NCI-H2227 treated with DMSO at 0.1 percent for 48 hours (cell line): ENCODE measurements around the gene CES5A.
"Not testable (repeated sequence)": the region's sequence is repeated elsewhere in the genome, so short reads cannot be mapped to it uniquely, and the experiment has no call there.

Source experiments
- DNase-seq: peaks from one replicate; lab custom pipeline; 2025; lab: John Stamatoyannopoulos, UW

Gene CES5A, protein sequence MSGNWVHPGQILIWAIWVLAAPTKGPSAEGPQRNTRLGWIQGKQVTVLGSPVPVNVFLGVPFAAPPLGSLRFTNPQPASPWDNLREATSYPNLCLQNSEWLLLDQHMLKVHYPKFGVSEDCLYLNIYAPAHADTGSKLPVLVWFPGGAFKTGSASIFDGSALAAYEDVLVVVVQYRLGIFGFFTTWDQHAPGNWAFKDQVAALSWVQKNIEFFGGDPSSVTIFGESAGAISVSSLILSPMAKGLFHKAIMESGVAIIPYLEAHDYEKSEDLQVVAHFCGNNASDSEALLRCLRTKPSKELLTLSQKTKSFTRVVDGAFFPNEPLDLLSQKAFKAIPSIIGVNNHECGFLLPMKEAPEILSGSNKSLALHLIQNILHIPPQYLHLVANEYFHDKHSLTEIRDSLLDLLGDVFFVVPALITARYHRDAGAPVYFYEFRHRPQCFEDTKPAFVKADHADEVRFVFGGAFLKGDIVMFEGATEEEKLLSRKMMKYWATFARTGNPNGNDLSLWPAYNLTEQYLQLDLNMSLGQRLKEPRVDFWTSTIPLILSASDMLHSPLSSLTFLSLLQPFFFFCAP

DNA sequence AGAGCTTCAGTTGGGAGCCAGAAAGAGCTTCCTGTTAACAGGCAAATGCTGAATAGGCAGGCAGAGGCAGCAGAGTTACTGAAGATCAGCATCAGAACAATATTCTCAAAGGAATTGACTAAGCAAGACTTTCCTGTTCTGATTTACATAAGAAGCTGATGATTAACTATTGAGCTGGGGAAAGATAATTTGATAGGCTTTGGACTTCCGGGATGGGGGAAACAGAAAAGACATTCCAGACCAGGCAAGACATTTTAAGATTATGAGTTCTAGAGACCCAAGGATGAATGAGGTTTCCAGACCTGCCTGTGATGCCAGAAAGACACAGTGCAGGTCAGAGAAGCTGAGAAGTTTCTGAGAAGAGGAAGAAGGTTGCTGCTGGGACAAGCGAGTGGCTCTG lies at the start of gene CES5A:
Gene CES5A (minus strand): TSS at position 101 of the 400 bp plus-strand sequence. CDS start 152 bp downstream, outside the sequence.
- DNase-seq, result no peak

DNA sequence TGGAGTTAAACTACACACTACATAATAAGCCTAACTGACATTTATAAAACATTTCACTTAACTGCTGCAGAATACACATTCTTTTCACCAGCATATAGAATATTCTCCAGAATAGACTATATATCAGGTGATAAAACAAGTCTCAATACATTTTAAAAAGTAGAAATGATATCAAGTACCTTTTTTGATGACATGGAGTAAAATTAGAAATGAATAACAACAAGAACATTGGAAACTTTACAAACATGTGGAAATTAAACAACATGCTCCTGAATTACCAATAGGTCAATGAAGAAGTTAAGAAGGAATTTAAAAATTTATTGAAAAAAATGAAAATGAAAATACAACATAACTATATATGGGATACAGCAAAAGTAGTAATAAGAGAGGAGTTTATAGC lies 47.5 kb upstream of the CES5A start:
- no peak for DNase-seq

DNA sequence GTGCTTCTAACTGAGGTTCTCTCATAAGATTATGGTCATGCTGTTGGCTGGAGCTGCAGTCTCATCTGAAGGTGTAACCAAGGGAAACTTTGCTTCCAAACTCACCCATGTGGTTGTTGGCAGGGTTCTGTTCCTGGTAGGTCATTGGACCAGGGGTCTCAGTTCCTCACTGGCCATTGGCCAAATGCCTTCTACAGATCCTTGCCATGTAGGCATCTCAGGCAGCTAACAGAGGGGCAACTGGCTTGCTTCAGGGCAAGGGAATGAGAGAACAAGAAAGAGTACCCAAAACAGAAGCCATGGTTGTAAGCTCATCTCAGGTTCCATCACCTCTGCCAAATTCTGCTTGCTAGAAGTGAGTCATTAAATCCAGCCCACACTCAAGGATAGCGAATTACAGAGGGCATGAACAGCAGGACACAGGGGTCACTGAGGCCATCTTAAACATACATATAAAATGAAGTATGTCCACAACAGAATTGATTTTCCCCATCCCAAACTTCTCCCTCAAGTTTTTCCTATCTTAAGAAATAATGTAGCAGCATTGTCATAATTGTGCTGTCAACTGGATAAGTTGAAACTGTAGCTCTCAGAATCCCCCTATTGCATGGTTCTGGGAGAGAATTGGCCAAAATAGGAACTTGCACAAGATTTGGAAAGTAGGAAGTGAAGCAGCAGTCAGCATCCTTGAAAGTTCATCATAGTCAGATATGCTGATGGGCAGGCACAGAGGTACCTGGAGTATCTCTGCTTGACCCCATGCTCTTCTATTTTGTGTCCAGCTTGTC lies 42.4 kb upstream of the CES5A start:
- no peak for DNase-seq

DNA sequence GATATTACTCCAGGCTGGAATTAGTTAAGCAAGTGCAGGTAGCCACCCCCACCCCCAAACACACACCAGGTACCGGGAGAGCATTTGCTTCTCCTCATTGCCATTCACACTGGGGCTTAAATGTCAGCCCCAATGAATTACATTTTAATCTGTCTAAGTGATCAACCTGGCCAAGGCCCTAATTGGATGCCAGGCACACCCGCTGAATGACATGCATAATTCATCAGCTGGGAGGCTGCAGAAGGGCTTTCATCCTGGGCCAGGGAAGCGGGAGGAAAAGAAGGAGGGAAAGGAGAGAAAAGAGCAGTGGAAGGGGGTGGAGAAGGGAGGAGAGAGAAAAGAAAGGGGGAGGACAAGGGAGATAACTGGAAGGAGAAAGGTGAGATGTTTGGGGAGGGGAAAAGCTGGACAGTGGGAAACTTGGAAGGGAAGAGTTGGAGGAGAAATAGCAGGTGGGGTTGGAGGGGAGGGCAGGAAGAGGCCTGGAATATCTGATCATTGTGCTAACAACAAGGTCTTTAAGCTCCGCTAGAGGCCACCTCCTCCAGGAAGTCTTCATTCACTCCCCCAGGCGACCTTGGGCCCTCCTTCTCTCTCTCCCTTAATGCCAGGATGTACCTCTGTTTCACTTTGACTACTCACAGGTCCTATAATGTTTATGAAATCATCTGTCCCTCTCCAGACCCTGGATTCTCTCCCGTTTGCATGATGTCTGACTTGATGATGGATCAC lies 40.1 kb upstream of the CES5A start:
- no peak for DNase-seq

DNA sequence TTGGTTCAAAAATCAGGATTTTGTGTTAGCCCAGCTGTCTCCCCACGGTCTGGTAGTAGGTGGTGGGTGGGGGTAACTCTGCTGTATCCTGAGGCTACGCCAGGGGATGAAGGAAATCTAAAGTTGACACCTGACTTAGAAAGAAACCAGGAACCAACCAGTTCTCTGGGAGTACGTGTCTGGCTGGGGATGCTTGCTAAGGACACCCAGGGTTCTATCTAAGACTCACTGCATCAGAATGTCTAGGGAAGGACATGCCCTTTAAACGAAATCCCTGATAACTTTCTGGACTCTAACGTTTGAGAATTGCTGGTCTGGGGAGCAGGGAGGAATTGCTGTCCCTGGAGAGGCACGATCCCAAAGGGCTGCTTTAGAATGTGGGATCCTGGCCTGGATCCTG lies 39.2 kb upstream of the CES5A start:
- DNase-seq, result no peak

DNA sequence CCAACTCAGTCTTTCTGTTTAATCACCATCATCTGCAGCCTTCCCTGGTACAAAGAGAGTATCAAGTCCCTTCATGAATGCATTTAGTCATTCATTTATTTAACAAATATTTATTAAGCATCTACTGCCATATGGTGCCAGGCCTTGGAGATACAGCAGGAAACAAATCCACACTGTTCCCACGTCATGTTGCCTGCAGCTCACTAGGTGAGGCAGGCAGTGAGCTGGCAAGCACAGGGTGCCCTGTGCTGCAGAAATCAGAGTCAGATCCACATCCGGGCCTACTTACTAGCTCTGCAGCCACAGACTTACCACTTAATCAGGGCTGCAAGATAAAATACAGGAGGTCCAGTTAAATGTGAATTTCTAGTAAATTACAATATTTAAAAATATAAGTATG lies 38.5 kb upstream of the CES5A start:
- DNase-seq, result no peak

DNA sequence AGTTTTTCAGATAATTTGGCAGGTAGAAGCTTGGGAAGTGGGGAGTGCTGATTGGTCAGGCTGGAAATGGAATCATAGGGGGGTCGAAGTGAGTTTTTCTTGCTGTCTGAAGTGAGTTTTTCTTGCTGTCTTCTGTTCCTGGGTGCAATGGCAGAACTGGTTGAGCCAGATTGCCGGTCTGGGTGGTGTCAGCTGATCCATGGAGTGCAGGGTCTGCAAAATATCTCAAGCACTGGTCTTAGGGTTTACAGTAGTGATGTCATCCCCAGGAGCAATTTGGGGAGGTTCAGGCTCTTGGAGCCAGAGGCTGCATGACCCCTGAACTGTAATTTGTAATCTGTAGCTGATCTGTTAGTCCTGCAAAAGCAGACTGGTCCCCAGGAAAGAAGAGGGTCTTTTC lies 37.9 kb upstream of the CES5A start:
- not testable (repeated sequence) for DNase-seq

DNA sequence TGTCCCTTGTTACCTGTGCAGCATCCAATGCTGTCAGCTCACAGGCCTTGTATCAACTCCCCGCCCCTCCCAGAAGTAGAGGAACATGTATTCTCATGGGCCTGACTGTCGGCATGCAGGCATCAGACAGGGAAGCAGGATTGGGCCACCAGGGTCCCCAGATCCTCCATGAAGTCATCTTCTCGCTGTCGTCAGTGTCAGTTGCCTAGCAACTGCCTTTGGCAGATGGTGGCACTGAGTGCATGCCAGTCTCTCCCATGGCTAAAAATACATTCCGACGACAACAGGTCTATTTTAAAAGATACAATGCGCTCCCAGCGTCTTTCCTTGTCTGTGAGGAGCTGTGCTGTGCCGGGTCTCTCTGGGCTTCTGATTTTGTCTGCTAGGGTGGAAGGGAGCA lies 36.8 kb upstream of the CES5A start:
- no peak for DNase-seq

DNA sequence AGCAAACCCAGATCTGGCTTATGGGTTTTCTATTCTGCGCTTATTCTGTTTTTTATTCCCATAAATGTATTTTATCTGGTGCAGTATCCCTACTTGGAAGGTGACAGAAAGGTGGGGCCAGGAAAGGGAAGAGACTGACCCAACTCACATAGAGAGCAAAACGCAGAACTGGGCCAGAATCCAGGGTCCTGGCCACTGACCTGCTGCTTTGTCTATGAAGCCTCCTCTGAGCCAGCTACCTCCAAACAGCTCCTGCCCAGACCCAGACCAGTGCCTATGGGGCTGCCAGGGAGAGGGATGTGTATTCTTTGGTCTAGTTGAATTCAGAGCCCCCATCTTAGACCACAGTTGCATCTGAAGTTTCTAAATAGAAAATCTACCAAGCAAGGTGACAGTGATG lies 36.4 kb upstream of the CES5A start:
- DNase-seq, result no peak

DNA sequence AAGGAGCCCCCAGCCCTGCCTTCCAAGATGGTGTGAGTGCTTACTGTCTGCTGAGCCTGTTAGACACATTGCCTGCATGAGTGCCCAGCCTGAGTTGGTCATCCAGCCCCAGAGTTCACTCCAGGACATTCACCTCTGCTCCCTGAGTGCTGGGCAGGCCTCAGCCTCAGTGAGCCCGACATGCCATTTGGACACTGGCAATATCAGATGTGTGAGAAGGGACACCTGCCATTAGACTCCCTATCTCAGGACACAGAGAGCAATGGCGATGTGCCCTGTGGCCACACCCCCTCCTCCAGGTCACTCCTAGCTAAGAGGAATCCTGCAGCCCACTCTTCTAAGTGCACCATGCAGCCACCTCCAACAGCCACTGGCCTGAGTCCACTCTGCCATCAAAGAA lies 34.7 kb upstream of the CES5A start:
- DNase-seq, result no peak

DNA sequence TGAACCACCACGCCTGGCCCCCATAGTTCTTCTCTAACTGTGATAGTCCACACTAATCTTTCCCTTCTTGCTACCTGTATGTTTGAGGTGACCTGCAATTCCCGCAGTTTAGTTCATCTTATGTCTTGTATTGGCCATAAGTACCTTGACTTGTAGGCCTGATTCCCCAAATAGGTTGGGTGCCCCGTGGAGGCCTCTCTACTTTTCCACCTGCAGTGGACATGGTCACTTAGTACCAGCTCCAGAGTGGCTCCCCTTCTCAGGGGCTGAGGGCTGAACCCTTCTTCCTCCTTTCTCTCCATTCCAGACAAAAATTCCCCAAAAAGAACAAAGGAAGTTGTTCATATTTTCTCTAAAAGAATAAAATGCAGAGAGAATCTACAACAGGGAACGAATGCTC lies 33.5 kb upstream of the CES5A start:
- no peak for DNase-seq

DNA sequence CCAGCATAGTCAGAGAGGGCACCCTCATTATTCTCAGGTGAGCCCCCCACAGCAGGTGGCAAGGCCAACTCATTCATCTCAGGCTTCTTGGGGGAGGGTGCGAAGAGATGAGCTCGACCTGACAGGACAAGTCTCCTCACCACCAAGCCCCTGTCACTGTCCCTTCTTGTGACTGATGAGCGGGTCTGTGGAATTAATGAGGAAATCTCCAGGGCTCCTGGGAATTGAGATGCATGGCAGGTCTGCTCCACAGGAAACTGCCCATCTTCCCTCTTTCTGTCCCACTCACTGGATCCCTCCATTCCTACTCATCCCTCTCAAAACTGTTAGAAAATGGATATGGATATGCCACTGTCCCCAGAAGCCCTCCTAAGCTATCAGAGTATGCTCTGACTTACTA lies 32.5 kb upstream of the CES5A start:
- DNase-seq, result no peak

DNA sequence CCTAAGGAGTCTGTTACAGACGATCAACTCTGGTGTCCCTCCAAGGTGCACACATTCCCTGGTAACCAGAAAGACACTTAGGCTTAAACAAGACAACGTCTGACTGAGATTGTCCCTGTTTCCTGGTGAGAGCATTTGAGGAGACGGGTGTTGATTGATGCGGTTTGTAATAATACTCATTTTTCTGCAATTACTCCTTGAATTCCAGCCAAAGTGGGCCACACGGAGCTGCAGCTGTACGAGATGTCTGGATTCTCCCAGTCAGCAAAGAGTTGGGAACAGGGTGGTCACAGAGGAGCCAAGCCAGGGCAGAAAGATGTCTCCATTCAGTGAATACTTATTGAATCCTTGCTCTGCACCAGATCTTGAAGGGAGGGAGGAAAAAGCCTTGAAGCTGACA lies 30.9 kb upstream of the CES5A start:
- DNase-seq, result peak; percentile 13

DNA sequence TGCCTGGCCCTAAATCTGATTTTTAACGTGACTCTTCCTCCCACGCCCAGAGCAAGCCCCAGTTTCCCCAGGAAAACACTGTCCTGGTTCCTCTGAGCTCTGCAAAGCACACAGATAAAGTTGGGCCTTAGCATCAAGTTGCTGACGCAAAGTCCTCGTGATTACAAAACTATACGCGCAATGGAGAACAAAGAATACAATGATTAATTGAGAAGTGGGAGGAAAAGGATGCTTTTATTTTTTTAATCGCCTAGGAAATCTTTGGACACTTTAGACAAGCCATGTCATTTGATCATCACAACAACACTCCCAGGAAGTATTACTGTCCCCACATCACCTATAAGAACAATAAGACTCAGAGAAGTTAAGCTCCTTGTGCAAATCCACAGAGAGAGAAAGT lies 30.5 kb upstream of the CES5A start:
- DNase-seq, result no peak

DNA sequence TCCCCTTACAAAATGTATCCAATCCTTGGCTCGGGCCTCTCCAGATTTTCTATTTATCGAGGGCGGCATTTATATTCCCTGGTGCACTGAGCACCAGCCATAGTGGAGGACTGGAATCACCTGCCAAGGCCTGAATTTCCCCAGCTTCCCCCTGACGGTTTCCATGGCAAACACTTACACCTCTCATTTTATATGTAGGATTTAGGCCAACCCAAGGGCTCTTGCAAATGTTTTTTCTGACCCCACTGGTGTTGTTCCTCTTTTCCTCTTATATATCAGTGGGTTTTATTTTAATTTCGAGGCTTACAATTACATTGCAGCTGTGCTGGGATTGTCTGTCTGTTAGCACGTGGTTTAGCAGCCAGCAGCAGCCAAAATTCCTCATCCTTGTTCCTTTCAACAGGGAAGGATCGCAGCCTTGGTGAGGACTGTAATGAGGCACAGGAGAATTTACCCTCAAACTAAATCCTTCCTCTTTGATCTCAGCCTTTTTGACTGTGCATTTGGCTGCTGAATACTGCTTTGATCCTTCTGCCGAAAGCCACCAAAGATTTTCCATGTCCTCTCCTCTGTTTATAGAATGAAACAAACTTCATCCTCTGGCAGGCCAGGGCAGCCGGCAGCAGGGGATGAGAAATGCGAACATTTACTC lies 26.5 kb upstream of the CES5A start:
- DNase-seq, result no peak

DNA sequence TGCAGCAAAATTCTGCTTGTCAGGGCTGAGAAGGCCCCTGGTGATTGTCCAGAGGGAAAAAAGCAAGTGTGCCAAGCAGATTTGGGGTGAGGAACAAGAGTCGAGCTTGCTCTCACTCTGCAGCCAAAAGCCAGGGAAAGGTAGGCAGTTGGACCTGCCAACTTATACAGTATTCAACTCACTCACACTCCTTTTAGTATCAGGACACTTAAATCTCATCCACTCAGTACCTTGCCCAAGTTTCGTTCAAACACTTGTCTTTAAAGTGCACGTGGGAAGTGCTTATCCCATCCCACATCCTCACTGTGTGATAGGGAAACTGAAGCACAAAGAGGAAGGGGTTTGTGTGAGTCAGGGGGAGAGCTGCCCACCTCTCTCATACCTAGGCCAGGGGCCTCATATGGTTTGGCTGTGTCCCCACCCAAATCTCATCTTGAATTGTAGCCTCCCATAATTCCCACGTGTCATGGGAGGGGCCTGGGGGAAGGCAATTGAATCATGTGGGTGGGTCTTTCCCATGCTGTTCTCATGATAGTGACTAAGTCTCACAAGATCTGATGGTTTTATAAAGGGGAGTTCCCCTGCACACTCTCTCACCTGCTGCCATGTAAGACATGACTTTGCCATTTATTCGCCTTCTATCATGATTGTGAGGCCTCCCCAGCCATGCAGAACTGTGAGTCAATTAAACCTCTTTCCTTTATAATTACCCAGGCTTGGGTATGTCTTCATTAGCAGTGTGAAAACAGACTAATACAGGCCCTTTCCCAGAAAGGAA lies 25.6 kb upstream of the CES5A start:
- no peak for DNase-seq

DNA sequence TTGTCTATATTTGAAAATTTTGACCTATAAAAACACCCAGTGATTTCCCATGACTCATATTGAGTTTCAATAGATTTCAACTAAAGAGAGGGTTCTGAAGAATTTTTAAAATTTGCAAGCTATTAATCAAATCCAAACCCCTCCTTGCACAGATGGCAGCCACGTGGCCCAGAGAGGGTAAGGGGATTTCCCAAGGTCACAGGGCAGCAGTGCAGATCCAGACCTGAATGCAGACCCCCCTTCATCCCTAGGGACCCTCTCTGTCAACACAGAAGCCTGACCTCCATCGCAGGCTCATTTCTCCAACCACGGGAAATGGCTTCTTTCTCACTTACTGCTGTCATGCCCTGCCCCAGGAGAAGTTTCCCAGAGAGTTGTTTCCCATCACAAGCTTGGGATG lies 24.7 kb upstream of the CES5A start:
- no peak for DNase-seq

DNA sequence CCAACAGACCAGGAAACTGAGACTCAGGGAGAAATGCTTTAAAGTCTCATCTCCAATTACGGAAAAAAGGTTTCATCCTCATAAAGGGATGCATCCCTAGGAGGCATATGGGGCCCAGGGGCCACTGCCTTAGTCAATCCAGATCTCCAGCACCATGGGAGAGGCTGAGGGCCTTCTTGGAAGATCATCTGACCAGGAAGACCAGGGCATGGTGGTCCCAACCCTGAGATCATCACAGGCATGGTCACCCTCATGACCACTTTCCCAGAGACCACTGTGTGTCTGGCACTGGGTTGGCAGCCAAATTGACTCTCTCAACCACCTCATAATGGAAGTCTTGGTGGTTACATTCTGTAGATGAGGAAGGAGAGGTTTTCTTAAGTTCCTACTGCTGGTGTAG lies 23.4 kb upstream of the CES5A start:
- no peak for DNase-seq

DNA sequence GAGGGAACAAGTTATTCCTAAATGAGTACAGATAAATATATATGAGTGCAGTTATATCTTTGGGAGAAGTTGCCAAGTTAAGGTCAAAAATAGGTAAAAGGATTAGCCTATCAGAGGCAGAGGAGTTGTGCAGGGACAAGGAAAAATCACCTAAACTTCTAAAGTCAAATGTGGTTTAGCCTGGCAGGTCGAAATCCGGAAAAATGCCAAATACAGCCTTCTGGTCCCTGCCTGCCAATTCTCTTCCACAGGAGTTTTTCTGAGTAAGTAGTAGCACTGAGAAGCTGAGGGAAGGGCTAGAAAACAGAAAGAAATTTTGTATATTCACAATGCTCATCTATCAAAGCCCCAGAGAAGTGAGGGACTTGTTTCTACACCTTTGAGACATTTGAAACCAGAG lies 17.6 kb upstream of the CES5A start:
- DNase-seq, result no peak

DNA sequence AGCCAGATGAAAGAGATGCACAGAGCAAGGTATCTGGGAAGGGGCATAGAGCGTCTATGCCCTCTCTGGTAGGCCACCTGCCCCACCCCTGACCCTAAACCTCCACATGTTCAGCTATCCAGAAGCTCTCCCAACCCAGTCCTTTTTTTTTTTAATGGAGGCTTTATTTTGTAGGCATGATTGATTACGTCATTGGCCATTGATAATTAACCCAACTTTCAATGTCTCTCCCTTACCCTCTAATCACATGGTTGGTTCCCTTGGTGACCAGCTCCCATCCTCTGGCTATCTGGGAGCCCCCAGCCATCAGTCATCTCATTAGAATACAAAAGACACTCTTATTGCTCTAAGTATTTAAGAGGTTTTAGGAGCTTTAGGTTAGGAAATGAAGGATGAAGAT lies 14.3 kb upstream of the CES5A start:
- no peak for DNase-seq

DNA sequence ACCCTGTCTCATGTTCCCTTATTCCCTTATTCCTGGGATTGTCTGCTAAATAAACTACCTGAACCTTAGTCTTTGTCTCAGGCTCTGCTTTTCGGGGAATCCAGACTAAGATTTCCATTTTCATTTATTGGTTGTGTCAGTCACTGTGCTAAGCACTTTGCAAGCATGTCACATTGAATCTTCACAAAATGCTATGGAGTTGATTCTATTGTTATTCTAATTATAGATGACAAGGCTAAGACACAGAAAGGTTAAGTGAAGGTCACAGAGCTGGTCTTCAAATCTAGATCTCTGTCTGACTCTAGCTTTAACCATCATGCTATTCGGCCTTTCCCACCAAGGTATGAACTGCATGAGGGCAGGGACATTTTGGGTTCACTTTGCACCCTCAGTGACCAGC lies 13.4 kb upstream of the CES5A start:
- DNase-seq, result no peak
